ENCODE measurements around the gene AOC3.

GRCh38 chr17:42879596-42879985 is 28.6 kb downstream of the AOC3 start:
- no peak for TF ChIP-seq CTCF (IDR thresholded peaks at IDR 0.05; ENCODE audit: control extremely low read depth in 1 of 3, insufficient read depth in 1 of 3, low read depth in 1 of 3, low read length in 3 of 3)
- TF ChIP-seq EZH2 (IDR thresholded peaks at IDR 0.05; ENCODE audit: low read depth, low read length, severe bottlenecking) = no peak
- TF ChIP-seq ATF2 (IDR thresholded peaks at IDR 0.05; ENCODE audit: low read length) = no peak
- no peak for TF ChIP-seq EP300 (IDR thresholded peaks at IDR 0.05; ENCODE audit: borderline replicate concordance in 1 of 2, low read depth in 2 of 2, low read length in 2 of 2)
- TF ChIP-seq RAD21 (IDR thresholded peaks at IDR 0.05 in 1 of 2, conservative IDR thresholded peaks at IDR 0.05 in 1 of 2; ENCODE audit: low read depth in 2 of 2, low read length in 2 of 2) = no peak

Data from H1 (cell line).